Thyroid gland (tissue), 4 donors: Measurements from ENCODE around the gene ARID4A. TPM values are rescaled to one million over a fixed set of nuclear protein-coding genes. Genes with fewer than 3 reads are reported as not detected.

Source experiments
- DNase-seq, 2 donors: peaks; one replicate each; pipeline ENCODE4 v3.0.0-alpha.2; 2019
- H3K27ac ChIP-seq, 3 donors: fragments of 200-600 bp; sonication (generic); 1 replicate in 2 of 3; 2 replicates in 1 of 3; pipeline ENCODE4 v1.5.1; 2016 to 2019; ENCODE audit warnings: mild to moderate bottlenecking in 1 of 3, moderate library complexity in 1 of 3
- H3K27me3 ChIP-seq: fragments of 200-600 bp; sonication (generic); one replicate; pipeline ENCODE4 v1.5.1; 2019
- H3K36me3 ChIP-seq, 2 donors: fragments of 200-600 bp; sonication (generic); one replicate each; pipeline ENCODE4 v1.5.1; 2016 to 2019
- H3K4me1 ChIP-seq, 2 donors: fragments of 200-600 bp; sonication (generic); one replicate each; pipeline ENCODE4 v1.5.1; 2017 to 2019
- H3K4me3 ChIP-seq, 3 donors: fragments of 200-600 bp; sonication (generic); replicated peaks in 1 of 3; 1 replicate in 2 of 3; 2 replicates in 1 of 3; pipeline ENCODE4 v1.5.1; 2016; ENCODE audit warnings: mild to moderate bottlenecking in 1 of 3
- H3K9me3 ChIP-seq: fragments of 200-600 bp; sonication (generic); one replicate; pipeline ENCODE4 v1.5.1; 2017
- POLR2A ChIP-seq, 2 donors: fragments of 450-650 bp; IDR thresholded peaks; one replicate each; pipeline ENCODE4 v1.6.1; 2017; ENCODE audit warnings: antibody characterized with exemption in 2 of 2, mild to moderate bottlenecking in 2 of 2, moderate library complexity in 1 of 2
- WGBS, 2 donors: methylation state at CpG; one replicate each; pipeline ENCODE4 v1.1.5; 2017; 5-methylcytosine and 5-hydroxymethylcytosine counted together
- intact Hi-C: fragments of 100-400 bp; cut with DNase I; formaldehyde crosslinking; loops from one replicate; pipeline ENCODE4 v1.15.1; 2023
- total RNA-seq, 4 donors: library from RNA; depleted of rRNA; stranded (reverse); fragments of >200 nt; gene quantifications; one replicate each; pipeline ENCODE4 v1.2.3, GENCODE V29; 2016
- TF ChIP-seq, protein P1 (sequence below), 6 experiments: fragments of 200-600 bp in 3 of 6; fragments of 450-650 bp in 3 of 6; sonication (generic) in 3 of 6; IDR thresholded peaks; one replicate each; pipeline ENCODE4 v1.5.1; 2016 to 2019; ENCODE audit warnings: antibody characterized with exemption in 6 of 6, mild to moderate bottlenecking in 2 of 6, inconsistent platforms in 1 of 6, moderate library complexity in 1 of 6

The ARID4A gene
- total RNA-seq, 4 donors from 2014 or later = 17.1 to 18.7 (median 17.6) TPM

DNA sequence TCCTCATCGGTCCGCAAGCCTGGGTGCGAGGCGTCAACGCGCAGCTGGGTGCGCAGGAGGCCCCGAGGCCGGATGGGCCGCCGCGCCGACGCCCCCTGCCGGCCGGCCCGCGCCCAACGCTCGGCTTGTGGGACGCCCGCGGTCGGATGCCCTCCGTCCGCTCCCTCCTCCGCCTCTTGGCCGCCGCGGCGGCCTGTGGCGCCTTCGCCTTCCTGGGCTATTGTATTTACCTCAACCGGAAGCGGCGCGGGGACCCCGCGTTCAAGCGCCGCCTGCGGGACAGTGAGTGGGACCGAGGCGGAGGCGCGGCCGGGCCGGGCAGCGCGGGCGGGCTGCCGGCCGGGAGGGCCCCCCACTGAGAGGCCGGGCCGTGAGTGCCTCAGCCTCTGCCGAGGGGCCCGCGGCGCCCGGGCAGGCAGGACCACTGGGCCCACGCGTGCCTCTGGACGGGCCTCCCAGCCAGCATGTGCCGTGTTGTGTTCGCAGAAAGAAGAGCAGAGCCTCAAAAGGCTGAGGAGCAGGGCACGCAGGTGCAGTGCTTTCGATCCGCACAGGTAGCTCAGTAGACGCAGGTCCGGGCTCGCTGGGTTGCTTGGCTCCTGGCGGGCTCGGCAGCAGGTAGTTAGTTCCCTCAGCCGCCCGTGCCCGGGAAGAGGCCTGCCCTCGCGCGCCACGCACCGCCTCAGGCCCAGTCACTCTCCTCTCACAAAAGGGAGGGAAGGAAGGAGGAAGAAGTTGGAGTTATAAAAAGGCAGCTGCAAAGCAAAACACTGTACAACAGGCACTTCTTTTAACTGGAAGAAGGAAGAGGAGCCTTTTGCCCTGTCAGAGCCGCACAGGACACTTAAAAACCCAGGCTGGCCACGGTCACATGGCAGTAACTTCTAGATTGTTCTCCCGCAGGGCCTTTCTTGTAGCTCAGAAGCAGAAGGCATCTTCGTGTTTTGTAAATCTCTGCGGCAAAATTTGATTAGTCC lies 97.7 kb downstream of the ARID4A start, which contains the start of gene TOMM20L:
TOMM20L (plus strand) TSS at position 119 of the 977 bp plus-strand sequence; CDS start at position 147, 28 bp downstream.
- intact Hi-C loops = no loop called here
- Histone ChIP-seq H3K9me3 (no peaks in the 10 kb centered on the region), H3K4me1 (peaks cover 3 to 7% of the 10 kb centered on the region in 2 donors), H3K4me3 (peak within 1 kb of the TSS in 2 of 3 donors; percentile 26 to 54), H3K27ac (peak within 1 kb of the TSS; percentile 44 to 77 (median 76)), H3K36me3 (no peaks in the 10 kb centered on the region), H3K27me3 (no peaks in the 10 kb centered on the region)
- 22 to 25% methylated on average over 18 to 19 of the region's 86 CpGs for WGBS, 2 donors
- TF ChIP-seq POLR2A (IDR thresholded peaks at IDR 0.05) = peak in 1 of 2 donors; percentile 10
- TF ChIP-seq, protein P1, sequence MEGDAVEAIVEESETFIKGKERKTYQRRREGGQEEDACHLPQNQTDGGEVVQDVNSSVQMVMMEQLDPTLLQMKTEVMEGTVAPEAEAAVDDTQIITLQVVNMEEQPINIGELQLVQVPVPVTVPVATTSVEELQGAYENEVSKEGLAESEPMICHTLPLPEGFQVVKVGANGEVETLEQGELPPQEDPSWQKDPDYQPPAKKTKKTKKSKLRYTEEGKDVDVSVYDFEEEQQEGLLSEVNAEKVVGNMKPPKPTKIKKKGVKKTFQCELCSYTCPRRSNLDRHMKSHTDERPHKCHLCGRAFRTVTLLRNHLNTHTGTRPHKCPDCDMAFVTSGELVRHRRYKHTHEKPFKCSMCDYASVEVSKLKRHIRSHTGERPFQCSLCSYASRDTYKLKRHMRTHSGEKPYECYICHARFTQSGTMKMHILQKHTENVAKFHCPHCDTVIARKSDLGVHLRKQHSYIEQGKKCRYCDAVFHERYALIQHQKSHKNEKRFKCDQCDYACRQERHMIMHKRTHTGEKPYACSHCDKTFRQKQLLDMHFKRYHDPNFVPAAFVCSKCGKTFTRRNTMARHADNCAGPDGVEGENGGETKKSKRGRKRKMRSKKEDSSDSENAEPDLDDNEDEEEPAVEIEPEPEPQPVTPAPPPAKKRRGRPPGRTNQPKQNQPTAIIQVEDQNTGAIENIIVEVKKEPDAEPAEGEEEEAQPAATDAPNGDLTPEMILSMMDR (IDR thresholded peaks at IDR 0.05) = peak in 4 of 6 experiments; percentile 84 to 93 (median 86)
- peak; percentile 75 to 77 for DNase-seq

DNA sequence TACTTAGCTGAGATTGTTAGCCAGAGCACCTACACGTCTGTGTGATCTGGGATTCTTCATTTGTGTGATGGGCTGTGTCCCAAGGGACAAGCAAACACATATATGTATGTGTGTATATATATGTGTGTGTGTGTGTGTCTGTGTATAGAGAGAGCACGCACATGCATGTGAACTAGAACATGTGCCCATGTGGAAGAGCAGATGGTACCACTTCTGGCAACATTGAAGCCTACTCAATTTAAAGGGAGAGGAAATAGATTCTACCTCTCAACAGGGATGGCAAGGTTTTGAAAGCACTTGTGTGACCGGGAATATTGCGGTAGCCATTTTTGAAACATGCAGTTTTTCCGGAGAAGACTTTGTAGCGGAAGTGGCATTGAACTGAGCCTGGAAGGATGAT lies 98.8 kb downstream of the ARID4A start:
- Histone ChIP-seq H3K4me1 (peaks cover 3 to 7% of the 10 kb centered on the region in 2 donors), H3K9me3 (no peaks in the 10 kb centered on the region), H3K27ac (no peak overlapping the region), H3K36me3 (no peaks in the 10 kb centered on the region), H3K27me3 (no peaks in the 10 kb centered on the region), H3K4me3 (no peak overlapping the region)
- TF ChIP-seq POLR2A (IDR thresholded peaks at IDR 0.05) = no peak
- TF ChIP-seq, protein P1 (IDR thresholded peaks at IDR 0.05) = no peak
- no peak for DNase-seq
- WGBS, 2 donors = 97 to 98% methylated on average over 6 of the region's 6 CpGs
- intact Hi-C loops = no loop called here

DNA sequence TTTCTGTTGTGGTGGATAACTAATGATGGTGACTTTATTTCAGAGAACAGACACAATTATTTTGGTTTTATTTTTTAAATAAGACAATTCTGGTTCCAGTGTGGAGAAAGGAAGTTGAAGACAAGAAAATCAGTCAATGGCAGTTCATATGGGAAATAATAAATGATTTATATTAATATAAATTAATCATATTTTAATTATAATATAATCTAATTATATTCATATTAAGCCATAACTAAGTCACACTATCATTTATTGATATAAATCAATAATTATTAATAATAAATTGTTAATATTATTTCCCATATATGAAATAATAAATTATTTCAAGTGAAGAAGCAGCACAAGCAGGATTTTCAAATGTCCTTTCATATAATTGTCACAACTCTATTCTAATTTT lies 100.1 kb downstream of the ARID4A start:
- H3K27me3 ChIP-seq = no peaks in the 10 kb centered on the region
- no peak overlapping the region for H3K4me3 ChIP-seq
- H3K9me3 ChIP-seq = no peaks in the 10 kb centered on the region
- peaks cover 3 to 7% of the 10 kb centered on the region in 2 donors for H3K4me1 ChIP-seq
- DNase-seq = no peak
- TF ChIP-seq, protein P1 (IDR thresholded peaks at IDR 0.05) = no peak
- no peak for TF ChIP-seq POLR2A (IDR thresholded peaks at IDR 0.05)
- no peak overlapping the region for H3K27ac ChIP-seq
- intact Hi-C loops = no loop called here
- H3K36me3 ChIP-seq = no peaks in the 10 kb centered on the region

DNA sequence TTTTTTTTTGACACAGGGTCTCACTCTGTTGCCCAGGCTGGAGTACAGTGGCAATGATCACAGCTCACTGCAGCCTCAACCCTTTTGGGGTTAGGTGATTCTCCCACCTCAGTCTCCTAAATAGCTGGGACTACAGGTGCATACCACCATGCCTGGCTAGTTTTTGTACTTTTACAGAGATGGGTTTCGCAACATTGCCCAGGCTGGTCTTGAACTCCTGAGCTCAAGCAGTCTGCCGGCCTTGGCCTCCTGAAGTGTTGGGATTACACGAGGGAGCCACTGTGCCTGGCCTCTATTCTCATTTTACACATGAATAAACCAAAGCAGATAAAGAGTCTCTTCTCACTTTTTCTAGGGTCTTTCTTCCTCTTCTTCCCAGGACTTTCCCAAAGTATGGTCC lies 100.5 kb downstream of the ARID4A start:
- Histone ChIP-seq H3K4me3 (no peak overlapping the region), H3K4me1 (peaks cover 3 to 7% of the 10 kb centered on the region in 2 donors), H3K9me3 (no peaks in the 10 kb centered on the region), H3K27me3 (no peaks in the 10 kb centered on the region), H3K27ac (no peak overlapping the region), H3K36me3 (no peaks in the 10 kb centered on the region)
- no peak for TF ChIP-seq POLR2A (IDR thresholded peaks at IDR 0.05)
- TF ChIP-seq, protein P1 (IDR thresholded peaks at IDR 0.05) = no peak
- 80 to 89% methylated on average over 3 of the region's 3 CpGs for WGBS, 2 donors
- intact Hi-C loops = no loop called here
- no peak for DNase-seq

DNA sequence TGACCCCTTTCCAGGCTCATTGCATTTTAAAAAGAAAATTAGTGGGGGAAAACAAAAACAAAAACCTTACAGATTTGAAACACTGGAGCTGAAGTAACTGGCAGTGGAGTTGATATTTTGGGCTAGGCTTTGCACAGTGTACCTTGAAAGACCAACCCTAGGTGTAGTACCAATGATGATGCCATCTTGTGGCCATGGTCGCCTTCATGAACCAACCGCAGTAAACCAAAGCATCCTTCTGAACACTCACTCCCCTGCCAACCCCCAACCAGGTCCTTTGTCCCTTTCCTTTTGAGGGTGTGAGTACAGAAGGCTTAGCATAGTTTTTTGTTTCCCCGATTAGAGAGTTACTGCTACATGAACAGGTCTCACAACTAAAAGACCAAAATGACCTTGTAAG lies 103.2 kb downstream of the ARID4A start:
- no peak for DNase-seq
- intact Hi-C loops = no loop called here
- H3K4me3 ChIP-seq = no peak overlapping the region
- no peaks in the 10 kb centered on the region for H3K36me3 ChIP-seq
- 90 to 91% methylated on average over 3 of the region's 3 CpGs for WGBS, 2 donors
- no peak overlapping the region for H3K27ac ChIP-seq
- no peaks in the 10 kb centered on the region for H3K27me3 ChIP-seq
- no peak for TF ChIP-seq POLR2A (IDR thresholded peaks at IDR 0.05)
- TF ChIP-seq, protein P1 (IDR thresholded peaks at IDR 0.05) = no peak
- H3K9me3 ChIP-seq = no peaks in the 10 kb centered on the region
- peaks cover 0 to 3% of the 10 kb centered on the region in 2 donors for H3K4me1 ChIP-seq
